Activated T-cell treated with anti-CD3 and anti-CD28 coated beads, Interleukin-2, amount 50 U/mL, for 24 hours (primary cell): Measurements from ENCODE around the gene LRRC8A.

Experiments used
- DNase-seq: peaks from one replicate; pipeline ENCODE4 v3.0.0-alpha.2; 2020
- H3K27ac Mint-ChIP-seq: 2 replicates; pipeline ENCODE4 v1.8.0; 2020; ENCODE audit warnings: mild to moderate bottlenecking, mixed read lengths
- H3K27me3 Mint-ChIP-seq: 2 replicates; pipeline ENCODE4 v1.8.0; 2020; ENCODE audit warnings: mixed read lengths
- H3K36me3 Mint-ChIP-seq: 2 replicates; pipeline ENCODE4 v1.8.0; 2020; ENCODE audit warnings: low read depth, mixed read lengths
- H3K4me1 Mint-ChIP-seq: 2 replicates; pipeline ENCODE4 v1.8.0; 2020; ENCODE audit warnings: low read depth, mixed read lengths
- H3K4me3 Mint-ChIP-seq: 2 replicates; pipeline ENCODE4 v1.8.0; 2020; ENCODE audit warnings: mild to moderate bottlenecking, moderate library complexity, mixed read lengths
- H3K9me3 Mint-ChIP-seq: 2 replicates; pipeline ENCODE4 v1.8.0; 2020; ENCODE audit warnings: mixed read lengths

Gene LRRC8A

DNA sequence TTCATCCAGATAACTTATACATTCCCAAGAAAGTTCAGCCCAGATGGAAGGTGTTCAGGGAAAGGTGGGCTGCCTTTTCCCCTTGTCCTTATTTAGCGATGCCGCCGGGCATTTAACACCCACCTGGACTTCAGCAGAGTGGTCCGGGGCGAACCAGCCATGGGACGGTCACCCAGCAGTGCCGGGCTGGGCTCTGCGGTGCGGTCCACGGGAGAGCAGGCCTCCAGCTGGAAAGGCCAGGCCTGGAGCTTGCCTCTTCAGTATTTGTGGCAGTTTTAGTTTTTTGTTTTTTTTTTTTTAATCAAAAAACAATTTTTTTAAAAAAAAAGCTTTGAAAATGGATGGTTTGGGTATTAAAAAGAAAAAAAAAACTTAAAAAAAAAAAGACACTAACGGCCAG lies 34.8 kb downstream of the LRRC8A start:
- Mint-ChIP-seq H3K36me3 (peaks cover 53% of the 10 kb centered on the region), H3K9me3 (no peaks in the 10 kb centered on the region), H3K27ac (no peak overlapping the region), H3K27me3 (no peaks in the 10 kb centered on the region), H3K4me3 (no peak overlapping the region), H3K4me1 (peaks cover 36% of the 10 kb centered on the region)
- DNase-seq = no peak

DNA sequence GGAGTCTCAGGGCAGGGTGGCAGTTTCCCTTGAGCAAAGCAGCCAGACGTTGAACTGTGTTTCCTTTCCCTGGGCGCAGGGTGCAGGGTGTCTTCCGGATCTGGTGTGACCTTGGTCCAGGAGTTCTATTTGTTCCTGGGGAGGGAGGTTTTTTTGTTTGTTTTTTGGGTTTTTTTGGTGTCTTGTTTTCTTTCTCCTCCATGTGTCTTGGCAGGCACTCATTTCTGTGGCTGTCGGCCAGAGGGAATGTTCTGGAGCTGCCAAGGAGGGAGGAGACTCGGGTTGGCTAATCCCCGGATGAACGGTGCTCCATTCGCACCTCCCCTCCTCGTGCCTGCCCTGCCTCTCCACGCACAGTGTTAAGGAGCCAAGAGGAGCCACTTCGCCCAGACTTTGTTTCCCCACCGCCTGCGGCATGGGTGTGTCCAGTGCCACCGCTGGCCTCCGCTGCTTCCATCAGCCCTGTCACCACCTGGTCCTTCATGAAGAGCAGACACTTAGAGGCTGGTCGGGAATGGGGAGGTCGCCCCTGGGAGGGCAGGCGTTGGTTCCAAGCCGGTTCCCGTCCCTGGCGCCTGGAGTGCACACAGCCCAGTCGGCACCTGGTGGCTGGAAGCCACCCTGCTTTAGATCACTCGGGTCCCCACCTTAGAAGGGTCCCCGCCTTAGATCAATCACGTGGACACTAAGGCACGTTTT lies 35.4 kb downstream of the LRRC8A start:
- Mint-ChIP-seq H3K27me3 (no peaks in the 10 kb centered on the region), H3K27ac (peak overlapping the region; percentile 16), H3K36me3 (peaks cover 48% of the 10 kb centered on the region), H3K4me3 (no peak overlapping the region), H3K9me3 (no peaks in the 10 kb centered on the region), H3K4me1 (peaks cover 32% of the 10 kb centered on the region)
- DNase-seq = no peak

DNA sequence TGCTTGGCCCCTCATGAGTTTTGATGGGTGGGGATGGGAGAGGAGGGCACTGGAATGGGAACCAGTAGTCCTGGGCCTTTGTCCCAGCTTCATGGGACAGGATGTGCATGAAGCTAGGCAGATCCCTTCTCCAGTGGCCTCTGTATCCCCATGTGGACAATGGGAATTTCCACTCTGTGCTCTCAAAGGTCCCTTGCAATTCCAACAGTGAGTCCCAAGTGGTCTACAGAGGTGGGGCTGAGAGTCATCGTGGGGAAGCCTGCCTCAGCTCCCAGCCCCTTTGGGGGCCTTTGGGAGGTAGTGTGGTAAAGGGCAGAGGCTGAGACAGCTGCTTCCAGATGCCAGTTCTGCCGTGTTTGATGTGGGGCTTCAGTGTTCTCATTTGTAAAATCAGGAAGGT lies 37.0 kb downstream of the LRRC8A start:
- Mint-ChIP-seq H3K27me3 (no peaks in the 10 kb centered on the region), H3K4me3 (no peak overlapping the region), H3K36me3 (peaks cover 39% of the 10 kb centered on the region), H3K27ac (peak overlapping the region; percentile 52), H3K4me1 (peaks cover 16% of the 10 kb centered on the region), H3K9me3 (no peaks in the 10 kb centered on the region)
- DNase-seq = no peak

DNA sequence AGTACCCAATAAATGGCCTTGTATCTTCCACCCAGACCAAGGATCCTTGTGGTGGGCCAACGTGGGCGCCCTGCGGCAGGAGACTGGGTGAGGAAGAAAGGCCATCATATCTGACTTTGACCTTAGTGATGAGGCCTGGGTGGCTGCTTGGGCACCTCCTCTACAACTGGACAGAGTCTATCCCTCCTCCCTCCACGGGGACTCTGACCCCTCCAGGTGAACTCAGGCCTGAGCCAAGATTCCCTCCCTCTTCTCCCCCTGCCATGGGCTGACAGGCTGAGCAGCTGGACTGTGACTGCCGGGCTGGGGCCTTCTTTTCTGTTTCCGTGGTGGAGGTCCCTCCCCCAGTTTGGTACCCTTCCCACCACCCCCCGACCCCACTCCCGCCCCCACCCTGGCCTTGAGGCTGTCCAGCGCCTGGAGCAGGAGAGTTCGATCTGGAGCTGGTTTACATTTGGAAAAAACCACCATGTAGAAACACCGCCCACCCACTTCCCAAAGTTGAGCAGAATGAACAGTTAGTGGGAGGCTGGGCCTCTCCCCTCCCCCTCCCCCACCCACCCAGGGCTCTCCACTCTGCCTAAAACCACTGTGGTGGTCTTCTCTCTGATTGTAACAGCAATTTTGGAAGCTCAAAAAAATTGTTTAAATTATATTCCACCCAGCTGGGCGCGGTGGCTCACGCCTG lies 37.6 kb downstream of the LRRC8A start:
- H3K4me1 Mint-ChIP-seq = peaks cover 11% of the 10 kb centered on the region
- no peak overlapping the region for H3K4me3 Mint-ChIP-seq
- no peaks in the 10 kb centered on the region for H3K27me3 Mint-ChIP-seq
- DNase-seq = no peak
- no peaks in the 10 kb centered on the region for H3K9me3 Mint-ChIP-seq
- peaks cover 36% of the 10 kb centered on the region for H3K36me3 Mint-ChIP-seq
- no peak overlapping the region for H3K27ac Mint-ChIP-seq

DNA sequence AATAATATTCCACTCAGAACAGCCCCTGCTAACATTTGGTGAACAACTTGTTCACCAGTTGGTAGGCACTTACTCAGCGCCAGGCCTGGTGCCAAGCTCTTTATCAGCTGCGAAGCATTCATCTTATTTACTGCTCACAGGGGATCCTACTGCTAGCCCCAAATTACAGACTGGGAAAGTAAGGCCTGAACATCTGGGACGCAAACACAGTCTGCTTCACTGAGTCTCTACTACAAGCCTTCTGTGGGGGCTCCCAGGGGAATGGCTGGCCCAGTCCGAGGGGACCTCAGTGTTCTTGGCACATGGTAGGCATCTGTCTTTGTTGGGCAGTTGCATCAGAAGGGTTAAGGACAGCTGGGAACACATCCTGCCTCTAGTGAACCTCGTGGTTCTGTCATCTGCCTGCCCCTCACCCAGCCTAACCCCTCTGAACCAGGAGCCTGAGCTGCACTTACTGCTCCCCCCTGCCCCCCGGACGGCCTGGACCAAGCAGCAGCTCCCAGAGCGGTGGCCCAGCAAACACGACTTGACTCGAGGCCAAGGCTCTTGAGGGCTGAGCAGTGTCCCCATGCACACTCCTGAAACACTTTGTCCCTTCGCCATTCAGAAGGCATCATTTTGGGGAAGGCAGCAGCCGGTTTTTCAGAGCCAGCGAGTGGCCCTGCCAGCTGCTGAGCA lies 38.6 kb downstream of the LRRC8A start, which contains the start of gene PHYHD1:
TSS of gene PHYHD1 (plus strand) at position 602 of the 678 bp plus-strand sequence. CDS start 1,342 bp downstream, outside the sequence.
- Mint-ChIP-seq H3K4me1 (peaks cover 7% of the 10 kb centered on the region), H3K4me3 (no peak within 1 kb of the TSS), H3K36me3 (peaks cover 31% of the 10 kb centered on the region), H3K27ac (no peak within 1 kb of the TSS), H3K9me3 (no peaks in the 10 kb centered on the region), H3K27me3 (no peaks in the 10 kb centered on the region)
- DNase-seq = no peak

DNA sequence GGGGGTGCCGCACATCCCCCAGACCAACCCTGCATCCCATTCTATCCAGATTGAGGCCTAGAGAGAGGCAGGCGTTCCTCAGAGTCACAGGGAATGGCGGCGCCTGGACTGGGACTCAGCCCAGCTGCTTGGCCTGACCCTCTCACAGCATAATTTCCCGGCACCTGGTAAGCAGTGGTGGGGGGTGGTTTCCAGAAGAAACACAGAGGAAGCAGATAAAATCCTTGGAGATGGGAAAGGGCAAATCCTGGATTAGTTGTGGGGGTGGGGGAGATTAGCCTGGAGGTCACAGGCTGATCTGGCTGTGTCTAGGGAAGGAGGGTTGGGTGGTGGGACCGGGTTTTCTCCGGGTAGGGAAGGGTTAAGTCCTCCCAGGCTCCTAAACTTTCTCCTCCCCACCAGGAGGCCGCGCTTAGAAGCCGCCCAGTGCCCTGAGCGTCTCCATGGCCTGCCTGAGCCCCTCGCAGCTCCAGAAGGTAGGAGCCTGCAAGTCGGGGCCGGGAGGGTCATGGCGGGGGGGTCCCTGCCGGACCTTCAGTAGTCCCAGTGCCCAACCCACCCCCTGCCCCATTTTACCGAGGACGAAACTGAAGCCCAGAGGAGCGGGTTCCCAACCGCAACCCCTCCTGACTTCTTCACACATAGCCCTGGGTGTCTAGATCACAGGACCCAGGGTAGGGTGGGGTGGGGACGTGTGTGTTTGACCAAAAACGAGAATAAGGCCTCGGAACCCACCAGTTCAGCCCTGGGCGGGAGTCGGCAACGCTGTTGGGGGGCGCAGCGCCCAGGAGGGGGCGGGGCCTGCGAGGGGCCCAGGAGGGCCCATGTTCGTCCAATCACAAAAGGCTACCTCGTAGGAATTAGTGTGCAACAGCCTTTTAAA lies 40.2 kb downstream of the LRRC8A start:
- H3K36me3 Mint-ChIP-seq = peaks cover 17% of the 10 kb centered on the region
- H3K27me3 Mint-ChIP-seq = no peaks in the 10 kb centered on the region
- H3K9me3 Mint-ChIP-seq = no peaks in the 10 kb centered on the region
- no peak for DNase-seq
- peaks cover 7% of the 10 kb centered on the region for H3K4me1 Mint-ChIP-seq
- H3K27ac Mint-ChIP-seq = no peak overlapping the region
- H3K4me3 Mint-ChIP-seq = peak overlapping the region; percentile 31

DNA sequence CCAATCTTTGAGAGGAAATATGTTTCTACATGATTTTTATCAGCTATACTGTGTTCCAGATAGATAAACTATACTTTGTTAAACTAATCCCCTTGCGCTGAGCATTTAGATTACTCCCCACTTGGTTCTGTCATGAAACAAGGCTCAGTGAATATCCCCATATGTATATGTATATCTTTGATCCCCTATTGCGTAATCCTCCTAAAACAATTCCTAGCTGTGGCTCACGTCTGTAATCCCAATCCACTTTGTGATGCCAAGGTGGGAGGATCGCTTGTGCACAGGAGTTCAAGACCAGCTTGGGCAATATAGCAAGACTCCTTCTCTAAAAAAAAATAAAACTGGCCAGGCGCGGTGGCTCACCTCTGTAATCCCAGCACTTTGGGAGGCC lies 41.6 kb downstream of the LRRC8A start:
- no peak for DNase-seq
- Mint-ChIP-seq H3K36me3 (peaks cover 5% of the 10 kb centered on the region), H3K27me3 (no peaks in the 10 kb centered on the region), H3K4me3 (no peak overlapping the region), H3K9me3 (no peaks in the 10 kb centered on the region), H3K27ac (no peak overlapping the region), H3K4me1 (peaks cover 12% of the 10 kb centered on the region)

DNA sequence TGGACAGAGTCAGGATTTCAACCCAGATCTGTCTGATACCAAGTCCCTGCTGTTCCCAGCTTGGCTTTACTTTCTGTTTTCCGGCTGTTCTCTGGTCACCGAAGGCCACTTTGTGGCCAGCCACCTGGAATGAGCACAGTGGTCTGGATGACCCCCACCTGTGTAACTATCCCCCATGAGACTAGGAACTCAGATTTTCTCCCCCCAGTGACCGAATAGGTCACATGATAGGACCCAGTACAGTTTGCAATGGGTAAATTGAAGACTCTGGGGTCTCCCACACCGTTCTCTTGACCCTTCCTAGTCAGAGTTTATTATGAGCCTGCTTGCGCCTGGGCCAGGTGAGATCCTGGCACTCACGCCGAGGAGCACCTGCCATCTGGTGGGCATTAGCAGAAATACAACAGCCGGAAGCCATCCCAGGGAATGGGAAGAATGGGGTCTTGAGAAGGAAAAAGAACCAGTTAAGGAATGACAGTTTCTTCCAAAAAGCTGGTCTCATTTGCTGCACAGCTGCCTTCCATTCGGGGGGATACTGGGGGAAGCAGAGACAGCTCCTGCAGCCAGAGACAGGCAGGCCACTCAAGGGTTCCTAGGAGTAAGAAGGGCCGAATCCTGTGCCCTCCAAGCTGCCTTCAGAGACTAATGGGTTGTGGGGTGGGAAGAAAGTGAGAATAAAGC lies 45.9 kb downstream of the LRRC8A start:
- Mint-ChIP-seq H3K27ac (no peak overlapping the region), H3K9me3 (no peaks in the 10 kb centered on the region)
- peak; percentile 67 for DNase-seq

DNA sequence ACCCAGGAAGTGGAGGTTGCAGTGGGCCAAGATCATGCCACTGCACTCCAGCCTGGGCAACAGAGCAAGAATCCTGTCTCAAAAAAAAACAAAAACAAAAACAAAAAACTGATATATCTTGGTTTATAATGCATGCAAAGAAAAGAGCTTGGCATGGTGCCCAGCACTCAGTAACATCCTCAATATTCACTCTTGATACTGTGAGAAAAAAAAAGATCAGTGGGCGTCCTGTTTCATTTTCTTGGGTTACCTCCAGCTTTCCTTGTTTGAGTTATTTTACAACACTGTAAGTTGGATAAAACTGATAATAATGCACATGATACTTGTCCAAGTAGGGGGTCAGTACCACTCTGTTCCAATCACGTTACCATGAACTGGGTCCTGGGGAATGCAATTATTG lies 46.7 kb downstream of the LRRC8A start:
- no peaks in the 10 kb centered on the region for H3K9me3 Mint-ChIP-seq
- no peaks in the 10 kb centered on the region for H3K36me3 Mint-ChIP-seq
- no peak overlapping the region for H3K27ac Mint-ChIP-seq
- H3K4me1 Mint-ChIP-seq = peaks cover 5% of the 10 kb centered on the region
- H3K27me3 Mint-ChIP-seq = no peaks in the 10 kb centered on the region
- H3K4me3 Mint-ChIP-seq = no peak overlapping the region
- no peak for DNase-seq

More for the DNA sequence above, 45.9 kb downstream of the LRRC8A start:
- H3K27me3 Mint-ChIP-seq = no peaks in the 10 kb centered on the region
- H3K4me1 Mint-ChIP-seq = peaks cover 5% of the 10 kb centered on the region
- no peaks in the 10 kb centered on the region for H3K36me3 Mint-ChIP-seq
- H3K4me3 Mint-ChIP-seq = no peak overlapping the region

DNA sequence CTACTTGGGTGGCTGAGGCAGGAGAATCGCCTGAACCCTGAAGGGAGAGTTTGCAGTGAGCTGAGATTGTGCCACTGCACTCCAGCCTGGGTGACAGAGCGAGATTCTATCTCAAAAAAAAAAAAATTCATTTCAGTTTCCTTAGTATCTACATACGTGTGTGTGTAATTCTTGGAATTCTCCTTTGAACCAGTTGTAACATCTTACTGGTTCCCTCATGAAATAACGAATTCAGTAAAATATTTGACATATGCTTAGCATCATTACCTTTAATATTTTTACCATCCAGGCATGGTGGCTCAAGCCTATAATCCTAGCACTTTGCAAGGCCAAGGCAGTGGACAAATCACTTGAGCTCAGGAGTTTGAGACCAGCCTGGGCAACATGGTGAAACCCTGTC lies 47.6 kb downstream of the LRRC8A start:
- Mint-ChIP-seq H3K9me3 (no peaks in the 10 kb centered on the region), H3K27ac (no peak overlapping the region), H3K4me3 (no peak overlapping the region), H3K36me3 (no peaks in the 10 kb centered on the region), H3K27me3 (no peaks in the 10 kb centered on the region), H3K4me1 (peaks cover 5% of the 10 kb centered on the region)
- DNase-seq = no peak

DNA sequence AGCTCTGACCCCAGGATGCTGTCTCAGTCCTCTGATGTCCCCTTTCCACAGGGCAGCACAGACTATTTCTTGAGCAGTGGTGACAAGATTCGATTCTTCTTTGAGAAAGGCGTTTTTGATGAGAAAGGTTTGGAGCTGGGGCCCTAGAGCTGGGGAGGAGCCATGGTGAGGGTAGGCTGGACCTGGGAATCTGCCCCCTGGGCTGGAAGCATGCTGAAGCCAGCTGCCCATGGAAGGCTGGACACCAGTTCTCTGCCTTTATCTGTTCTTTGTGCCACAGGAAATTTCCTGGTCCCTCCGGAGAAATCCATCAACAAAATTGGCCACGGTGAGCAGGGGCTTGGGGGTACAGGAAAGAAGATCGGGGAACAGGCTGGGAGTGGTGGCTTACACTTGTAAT lies 51.8 kb downstream of the LRRC8A start:
- Mint-ChIP-seq H3K4me3 (no peak overlapping the region), H3K4me1 (no peaks in the 10 kb centered on the region), H3K9me3 (no peaks in the 10 kb centered on the region)

DNA sequence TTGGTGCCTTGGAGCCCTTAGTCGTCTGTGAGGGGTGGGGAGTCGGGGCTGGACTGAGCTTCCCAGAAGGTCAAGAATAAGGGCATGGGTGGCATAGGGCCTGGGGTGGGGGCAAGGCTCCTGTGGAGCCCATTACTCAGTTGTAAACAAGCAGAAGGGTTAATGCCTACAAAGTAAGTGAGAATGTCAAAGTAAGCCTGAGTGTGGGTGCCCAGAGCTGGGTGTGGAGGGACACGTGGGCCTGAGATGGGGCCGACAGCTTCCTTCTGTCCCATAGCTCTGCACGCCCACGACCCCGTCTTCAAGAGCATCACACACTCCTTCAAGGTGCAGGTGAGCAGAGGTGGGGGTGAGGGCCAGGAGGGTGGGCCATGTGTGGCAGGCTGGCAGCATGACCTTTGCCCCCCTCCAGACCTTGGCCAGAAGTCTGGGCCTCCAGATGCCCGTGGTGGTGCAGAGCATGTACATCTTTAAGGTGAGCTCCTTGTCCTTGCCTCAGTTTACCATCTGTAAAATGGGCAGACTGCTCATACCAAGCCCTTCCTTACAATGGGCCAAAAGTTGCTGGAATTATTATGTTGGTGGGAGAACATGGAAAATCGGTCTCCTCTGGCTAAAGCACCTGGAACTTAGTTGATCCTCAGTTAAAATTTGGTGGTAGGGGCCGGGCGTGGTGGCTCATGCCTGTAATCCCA lies 54.4 kb downstream of the LRRC8A start:
- Mint-ChIP-seq H3K4me1 (no peaks in the 10 kb centered on the region), H3K4me3 (no peak overlapping the region), H3K27ac (no peak overlapping the region), H3K9me3 (no peaks in the 10 kb centered on the region), H3K27me3 (no peaks in the 10 kb centered on the region), H3K36me3 (no peaks in the 10 kb centered on the region)
- no peak for DNase-seq

More for the DNA sequence above, 51.8 kb downstream of the LRRC8A start:
- Mint-ChIP-seq H3K36me3 (no peaks in the 10 kb centered on the region), H3K27ac (no peak overlapping the region), H3K27me3 (no peaks in the 10 kb centered on the region)
- no peak for DNase-seq

DNA sequence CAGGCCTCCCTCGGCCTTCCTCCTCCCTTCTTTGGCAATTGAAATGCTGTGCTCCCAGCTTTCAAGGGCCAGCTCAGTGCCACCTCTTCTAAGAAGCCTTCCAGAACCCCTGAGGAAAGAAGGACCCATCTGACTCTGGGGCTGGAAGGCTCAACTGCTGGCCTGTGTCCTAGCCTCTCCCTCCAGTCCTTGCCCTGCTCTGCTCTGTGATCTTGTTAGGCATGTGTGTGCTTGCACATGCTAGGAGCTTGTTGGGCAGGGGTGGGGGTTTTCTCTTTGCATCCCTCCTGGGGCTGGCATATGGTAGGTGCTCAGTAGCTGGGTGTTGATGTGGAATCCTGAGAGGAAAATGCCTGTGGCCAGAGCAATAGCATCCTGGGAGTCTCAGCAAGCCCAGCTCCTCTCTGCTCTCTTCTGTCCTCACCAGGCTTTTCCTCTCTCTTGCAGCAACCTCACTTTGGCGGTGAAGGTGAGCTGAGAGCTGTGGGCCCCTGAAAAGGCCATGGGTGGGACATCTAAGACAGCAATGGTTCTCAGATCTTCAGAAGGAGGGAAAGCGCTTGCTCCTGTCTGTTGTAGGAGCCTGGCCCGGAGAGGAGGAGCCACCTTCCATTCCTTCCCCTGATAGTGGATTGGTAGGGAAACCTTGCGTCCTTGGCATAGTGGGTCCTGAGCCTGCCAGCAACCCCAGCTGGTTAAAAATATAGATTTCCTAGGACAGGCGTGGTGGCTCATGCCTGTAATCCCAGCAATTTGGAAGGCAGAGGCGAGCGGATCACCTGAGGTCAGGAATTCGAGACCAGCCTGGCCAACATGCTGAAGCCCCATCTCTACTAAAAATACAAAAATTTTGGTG lies 55.6 kb downstream of the LRRC8A start:
- H3K9me3 Mint-ChIP-seq = no peaks in the 10 kb centered on the region
- H3K4me1 Mint-ChIP-seq = no peaks in the 10 kb centered on the region
- no peaks in the 10 kb centered on the region for H3K27me3 Mint-ChIP-seq
- H3K36me3 Mint-ChIP-seq = no peaks in the 10 kb centered on the region
- H3K4me3 Mint-ChIP-seq = no peak overlapping the region
- H3K27ac Mint-ChIP-seq = no peak overlapping the region
- DNase-seq = no peak
